CD4-positive, alpha-beta T cell treated with Interferon gamma for 1 hour (primary cell): ENCODE results near the gene TMEM185B.
"Not testable (repeated sequence)": the region's sequence is repeated elsewhere in the genome, so short reads cannot be mapped to it uniquely, and the experiment has no call there.

Experiments used
- DNase-seq: peaks from one replicate; pipeline ENCODE4 v3.0.0-alpha.2; 2020

The TMEM185B gene

GRCh38 chr2:120204945-120205670 is 18.1 kb downstream of the TMEM185B start:
- DNase-seq = no peak

GRCh38 chr2:120204417-120204816 is 18.8 kb downstream of the TMEM185B start:
- no peak for DNase-seq

- DNase-seq = no peak
Measured at GRCh38 chr2:120204022-120204405, 19.2 kb downstream of the TMEM185B start.

- peak; percentile 37 for DNase-seq
Measured at GRCh38 chr2:120203251-120204021, 19.8 kb downstream of the TMEM185B start.

- DNase-seq = not testable (repeated sequence)
Measured at GRCh38 chr2:120199817-120200459, 23.3 kb downstream of the TMEM185B start.

- no peak for DNase-seq
Measured at GRCh38 chr2:120195553-120195952, 27.6 kb downstream of the TMEM185B start.

GRCh38 chr2:120192280-120192679 is 30.9 kb downstream of the TMEM185B start:
- DNase-seq = no peak

- DNase-seq = no peak
Measured at GRCh38 chr2:120189189-120189588, 34.0 kb downstream of the TMEM185B start.

GRCh38 chr2:120182019-120182560 is 41.1 kb downstream of the TMEM185B start:
- no peak for DNase-seq

- no peak for DNase-seq
Measured at GRCh38 chr2:120180066-120180465, 43.1 kb downstream of the TMEM185B start.

GRCh38 chr2:120179396-120179795 is 43.8 kb downstream of the TMEM185B start:
- no peak for DNase-seq

- no peak for DNase-seq
Measured at GRCh38 chr2:120177973-120178372, 45.2 kb downstream of the TMEM185B start.

GRCh38 chr2:120177001-120177621 is 46.1 kb downstream of the TMEM185B start:
- DNase-seq = peak; percentile 83

- DNase-seq = no peak
Measured at GRCh38 chr2:120176526-120176925, 46.7 kb downstream of the TMEM185B start.

- DNase-seq = no peak
Measured at GRCh38 chr2:120174963-120175581, 48.1 kb downstream of the TMEM185B start.
